Posterior vena cava (tissue), 2 donors: Measurements from ENCODE around the gene ALKBH7. TPM values are rescaled to one million over a fixed set of nuclear protein-coding genes. Genes with fewer than 3 reads are reported as not detected.
A peak's percentile ranks its signal among the peaks of the same experiment; 100 is the strongest.
"Not testable (repeated sequence)": the region's sequence is repeated elsewhere in the genome, so short reads cannot be mapped to it uniquely, and the experiment has no call there.

Experiments
- DNase-seq: peaks from one replicate; pipeline ENCODE4 v3.0.0-alpha.2; 2020; ENCODE audit warnings: low spot score
- intact Hi-C, 2 donors: fragments of 100-400 bp; cut with DNase I; formaldehyde crosslinking; loops; one replicate each; pipeline versions ENCODE4 v1.14.1 to v1.14.2; 2022 to 2023
- total RNA-seq, 2 donors: library from RNA; stranded (reverse); fragmentation: NEBNext Ultra II Directional; extraction: Animal tissue kit (Norgen Biotek cat#: 25700); gene quantifications; one replicate each; pipeline ENCODE4 v1.2.1, GENCODE V29; 2021
- donor health status: DM: yes; HTN: yes; CAD: no.
- donor health status: DM: yes; HTN: yes; CAD: no.

Gene ALKBH7
- total RNA-seq, 2 donors from 2014 or later = 37.1 to 41.2 TPM

DNA sequence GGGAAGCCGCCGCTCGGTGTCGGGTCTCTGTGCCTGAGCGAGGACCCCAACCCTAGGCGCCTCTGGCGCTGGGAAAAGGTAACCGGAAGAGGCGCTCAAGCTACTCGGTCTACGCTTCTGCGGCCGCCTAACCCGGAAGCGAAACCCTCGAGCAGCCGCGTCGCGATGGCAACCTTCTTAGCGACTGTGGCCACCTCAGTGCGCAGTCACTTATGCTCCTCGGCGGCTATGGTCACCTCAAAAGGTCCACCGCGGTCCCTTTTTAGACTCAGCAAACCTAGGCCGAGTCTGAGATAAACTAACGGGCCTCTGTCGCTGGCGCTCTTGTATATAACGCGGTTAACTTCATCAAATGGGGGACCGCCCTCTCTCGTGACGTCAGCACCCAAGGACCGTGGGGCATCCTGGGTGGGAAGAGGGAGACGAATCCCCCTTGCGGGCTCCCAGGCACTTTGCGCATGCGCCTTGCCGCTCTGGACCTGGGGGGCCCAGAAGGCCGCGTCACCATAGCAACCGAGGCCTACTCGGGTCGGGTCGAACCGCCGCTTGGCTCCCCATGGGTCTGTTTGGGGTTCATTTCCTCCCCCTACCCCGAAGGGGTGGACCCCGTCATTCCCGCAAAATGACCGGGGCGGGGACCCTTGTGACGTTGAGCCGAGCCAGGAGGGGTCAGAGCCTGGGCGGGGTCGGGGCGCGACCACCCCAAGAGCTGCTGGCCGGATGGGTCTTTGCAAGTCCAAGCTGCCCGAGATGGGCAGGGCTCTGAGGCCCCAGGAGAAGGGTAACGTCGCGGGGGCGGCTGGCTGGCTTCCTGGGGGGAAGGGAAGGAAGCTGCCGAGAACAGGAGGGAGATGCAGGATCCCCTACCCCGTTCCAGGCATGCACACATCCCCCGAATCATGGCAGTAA, 20.7 kb downstream of the ALKBH7 start, which contains the start of gene GTF2F1:
Gene GTF2F1 (minus strand): TSS at position 91 of the 909 bp plus-strand sequence. CDS start 169 bp downstream, outside the sequence.
- intact Hi-C loops = no loop called here

DNA sequence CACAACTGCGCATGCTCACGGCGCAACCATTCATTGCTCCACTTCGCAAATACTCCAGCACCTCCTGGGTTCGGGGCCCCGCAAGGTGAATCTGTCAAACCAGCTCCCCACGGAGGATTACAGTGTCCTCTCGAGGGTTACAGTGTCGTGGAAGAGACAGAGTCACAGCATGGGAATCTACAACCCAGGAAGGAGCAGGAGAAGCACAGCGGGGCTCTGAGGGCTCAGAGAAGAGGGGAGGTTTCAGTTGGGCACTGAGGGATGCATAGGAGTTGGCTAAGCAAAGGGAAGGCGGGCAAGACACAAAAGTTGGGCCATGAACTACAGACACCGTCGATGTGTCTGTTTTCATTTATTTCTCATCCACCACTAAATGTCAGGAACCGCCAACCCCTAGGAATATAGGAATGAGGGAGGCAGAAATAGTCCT, 21.4 kb downstream of the ALKBH7 start:
- intact Hi-C loops = no loop called here
- no peak for DNase-seq

More for the DNA sequence above, 20.7 kb downstream of the ALKBH7 start, which contains the start of gene GTF2F1:
- peak; percentile 99 for DNase-seq

DNA sequence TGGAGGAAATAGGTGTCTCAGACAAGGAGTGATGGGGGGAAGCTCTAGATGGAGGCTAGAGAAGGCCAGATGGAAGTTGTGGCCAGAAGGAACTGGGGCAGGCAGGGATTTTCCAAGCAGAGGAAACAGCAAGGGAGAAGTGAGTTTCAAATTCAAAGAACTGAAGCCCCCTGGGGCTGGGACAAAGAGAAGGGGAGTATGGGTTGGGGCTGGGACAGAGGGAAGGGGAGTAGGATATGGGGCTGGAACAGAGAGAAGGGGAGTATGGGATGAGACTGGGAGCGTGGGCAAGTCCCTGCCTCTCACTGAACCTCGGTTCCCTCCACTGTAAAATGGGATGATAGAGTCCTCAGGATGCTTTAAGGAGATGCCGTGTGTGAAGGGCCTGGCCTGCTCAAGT, 22.2 kb downstream of the ALKBH7 start:
- intact Hi-C loops = no loop called here
- DNase-seq = no peak

DNA sequence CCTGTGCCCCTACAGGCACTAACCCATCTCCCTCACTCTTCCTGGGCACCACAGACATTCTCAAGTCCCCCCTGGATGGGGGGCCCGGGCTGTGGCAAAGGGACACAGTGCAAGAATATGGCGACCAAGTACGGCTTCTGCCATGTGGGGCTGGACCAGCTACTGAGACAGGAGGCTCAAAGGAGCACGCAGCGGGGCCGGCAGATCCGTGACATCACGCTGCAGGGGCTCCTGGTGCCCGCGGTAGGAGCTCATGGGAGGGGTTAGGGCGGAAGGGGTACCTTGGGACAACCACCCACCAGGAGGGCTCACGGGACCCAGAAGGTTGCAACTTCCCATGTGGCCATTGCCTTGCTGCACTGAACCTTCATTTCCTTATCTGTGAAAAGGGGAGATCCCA, 23.7 kb downstream of the ALKBH7 start:
- DNase-seq = no peak
- intact Hi-C loops = no loop called here

DNA sequence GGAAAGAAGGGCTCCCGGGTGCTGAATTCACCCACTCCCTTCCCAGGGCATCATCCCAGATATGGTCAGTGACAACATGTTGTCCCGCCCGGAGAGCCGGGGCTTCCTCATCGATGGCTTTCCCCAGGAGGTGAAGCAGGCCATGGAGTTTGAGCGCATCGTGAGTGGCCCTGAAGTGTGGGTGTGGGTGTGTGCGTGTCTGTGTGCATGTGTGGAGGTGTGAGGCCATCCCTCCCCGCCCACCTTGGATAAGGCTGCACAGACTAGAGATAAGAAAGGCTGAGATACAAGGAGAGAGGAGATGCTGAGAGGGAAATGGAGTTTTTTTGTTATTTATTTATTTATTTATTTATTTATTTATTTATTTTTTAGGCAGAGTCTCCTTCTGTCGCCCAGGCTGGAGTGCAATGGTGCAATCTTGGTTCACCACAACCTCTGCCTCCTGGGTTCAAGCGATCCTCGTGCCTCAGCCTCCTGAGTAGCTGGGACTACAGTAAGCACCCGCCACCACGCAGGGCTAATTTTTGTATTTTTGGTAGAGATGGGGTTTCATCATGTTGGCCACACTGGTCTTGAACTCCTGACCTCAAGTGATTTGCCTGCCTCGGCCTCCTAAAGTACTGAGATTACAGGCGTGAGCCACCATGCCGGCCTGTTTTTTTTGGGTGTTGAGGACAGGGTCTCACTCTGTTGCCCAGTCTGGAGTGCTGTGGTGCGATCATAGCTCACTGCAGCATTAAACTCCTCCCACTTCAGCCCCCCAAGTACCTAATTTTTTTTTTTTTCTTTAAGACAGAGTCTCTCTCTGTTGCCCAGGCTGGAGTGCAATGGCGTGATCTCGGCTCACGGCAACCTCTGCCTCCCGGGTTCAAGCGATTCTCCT, 27.7 kb downstream of the ALKBH7 start:
- DNase-seq, intact Hi-C loops: not testable (repeated sequence)

DNA sequence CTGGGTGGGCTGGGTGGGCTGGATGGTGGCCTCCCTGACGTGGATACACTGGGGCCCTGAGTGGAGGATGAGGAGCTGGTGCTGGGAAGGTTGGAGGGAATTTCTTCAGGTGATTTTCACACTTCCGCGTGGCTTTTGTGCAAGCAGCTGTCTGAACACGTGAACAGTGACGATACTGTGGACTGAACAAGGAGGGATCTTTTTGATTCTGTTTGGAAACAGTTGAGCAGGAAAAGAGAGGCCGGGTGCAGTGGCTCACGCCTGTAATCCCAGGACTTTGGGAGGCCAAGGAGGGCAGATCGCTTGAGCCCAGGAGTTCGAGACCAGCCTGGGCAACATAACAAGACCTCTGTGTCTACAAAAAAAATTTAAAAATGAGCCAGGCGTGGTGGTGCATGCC, 29.5 kb downstream of the ALKBH7 start:
- intact Hi-C loops = no loop called here
- no peak for DNase-seq

DNA sequence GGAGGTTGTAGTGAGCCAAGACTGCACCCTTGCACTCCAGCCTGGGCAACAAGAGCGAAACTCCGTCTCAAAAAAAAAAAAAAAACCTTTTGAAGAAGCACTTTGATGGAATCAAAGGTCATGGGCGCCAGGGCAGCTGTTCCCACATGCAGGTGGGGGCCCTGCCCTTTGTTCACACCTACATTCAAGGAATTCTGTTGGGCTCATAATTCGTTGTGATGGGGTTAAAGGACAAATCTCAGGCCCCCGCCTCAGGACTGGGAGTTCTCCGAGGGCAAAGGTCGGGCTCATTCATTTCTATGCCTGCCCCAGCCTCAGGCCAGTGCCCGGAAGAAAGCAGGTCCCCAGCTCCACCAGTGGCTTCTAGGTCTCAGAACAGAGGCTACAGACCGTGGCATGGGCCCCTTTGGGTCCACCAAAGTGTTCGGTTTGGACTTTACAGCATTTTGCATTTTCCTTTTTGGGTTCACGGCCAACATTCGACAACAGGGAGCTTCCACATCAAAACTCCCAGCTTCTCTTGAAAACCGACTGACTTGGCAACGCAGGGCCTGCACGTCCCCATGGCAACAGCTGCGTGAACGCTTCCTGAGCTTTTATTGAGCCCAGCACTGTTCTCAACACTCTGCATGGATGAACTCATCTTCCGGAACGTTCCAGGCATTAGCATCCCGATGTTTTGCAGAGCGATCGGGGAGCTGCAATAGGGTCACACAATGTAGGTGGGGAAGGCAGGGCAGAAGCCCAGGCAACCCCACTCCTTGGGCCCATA, 30.4 kb downstream of the ALKBH7 start:
- intact Hi-C loops = no loop called here
- DNase-seq = no peak

DNA sequence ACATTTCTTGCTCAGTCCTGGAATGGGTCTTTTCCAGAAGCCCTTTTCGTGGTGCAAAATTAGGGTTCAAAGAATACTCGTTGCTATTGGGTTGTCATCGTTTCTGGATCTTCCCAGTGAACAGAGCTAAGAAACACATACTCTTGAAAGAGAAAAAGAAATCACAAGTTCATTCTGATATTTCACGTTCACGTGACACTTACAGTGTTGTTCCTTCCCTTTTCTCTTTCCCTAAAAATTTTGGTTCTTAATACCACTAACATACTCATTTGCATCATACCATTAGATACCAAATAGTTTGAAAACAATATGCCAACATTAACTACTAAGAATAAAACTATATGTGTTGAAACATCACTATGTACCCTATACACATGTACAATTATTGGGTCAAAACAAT, 33.8 kb downstream of the ALKBH7 start:
- intact Hi-C loops = no loop called here

DNA sequence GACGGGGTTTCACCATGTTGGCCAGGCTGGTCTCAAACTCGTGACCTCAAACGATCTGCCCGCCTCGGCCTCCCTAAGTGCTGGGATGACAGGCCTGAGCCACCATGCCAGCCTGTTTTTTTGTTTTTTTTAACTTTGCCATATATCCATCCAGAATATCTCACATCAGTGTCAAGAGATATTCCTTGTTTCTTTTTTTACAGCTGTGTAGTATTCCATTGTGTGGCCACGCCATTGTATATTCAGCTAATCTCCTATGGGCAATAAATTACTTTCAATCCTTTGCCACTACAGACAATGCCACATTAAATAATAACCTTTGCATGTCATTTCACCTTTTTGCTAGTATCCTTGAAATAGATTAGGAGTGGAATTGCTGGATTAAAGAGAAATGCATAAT, 36.8 kb downstream of the ALKBH7 start:
- DNase-seq = no peak
- intact Hi-C loops = no loop called here

More for the DNA sequence above, 33.8 kb downstream of the ALKBH7 start:
- no peak for DNase-seq

DNA sequence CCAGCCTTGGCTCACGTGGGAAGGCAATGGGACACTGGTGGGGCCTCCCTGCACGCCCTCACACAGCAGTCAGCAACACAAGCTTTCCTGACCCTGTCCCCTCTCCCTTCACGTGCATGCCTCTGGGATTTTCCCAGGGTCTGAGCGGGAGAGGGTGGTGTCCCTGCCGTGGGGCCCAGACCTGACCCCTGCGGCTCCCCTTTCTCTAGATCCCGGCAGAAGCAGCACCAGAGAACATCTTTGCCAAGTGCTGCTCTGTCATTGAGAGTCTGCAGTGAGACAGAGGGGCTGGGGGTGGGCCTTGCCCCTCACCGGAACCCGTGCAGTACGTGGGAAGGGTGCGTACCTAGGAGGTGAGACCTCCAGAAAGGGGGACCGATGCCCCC, 39.5 kb downstream of the ALKBH7 start:
- no peak for DNase-seq
- intact Hi-C loops = loop anchor here (10.0 kb wide), 2 partner anchors 127 to 187 kb away; no protein-coding TSS in a partner anchor

DNA sequence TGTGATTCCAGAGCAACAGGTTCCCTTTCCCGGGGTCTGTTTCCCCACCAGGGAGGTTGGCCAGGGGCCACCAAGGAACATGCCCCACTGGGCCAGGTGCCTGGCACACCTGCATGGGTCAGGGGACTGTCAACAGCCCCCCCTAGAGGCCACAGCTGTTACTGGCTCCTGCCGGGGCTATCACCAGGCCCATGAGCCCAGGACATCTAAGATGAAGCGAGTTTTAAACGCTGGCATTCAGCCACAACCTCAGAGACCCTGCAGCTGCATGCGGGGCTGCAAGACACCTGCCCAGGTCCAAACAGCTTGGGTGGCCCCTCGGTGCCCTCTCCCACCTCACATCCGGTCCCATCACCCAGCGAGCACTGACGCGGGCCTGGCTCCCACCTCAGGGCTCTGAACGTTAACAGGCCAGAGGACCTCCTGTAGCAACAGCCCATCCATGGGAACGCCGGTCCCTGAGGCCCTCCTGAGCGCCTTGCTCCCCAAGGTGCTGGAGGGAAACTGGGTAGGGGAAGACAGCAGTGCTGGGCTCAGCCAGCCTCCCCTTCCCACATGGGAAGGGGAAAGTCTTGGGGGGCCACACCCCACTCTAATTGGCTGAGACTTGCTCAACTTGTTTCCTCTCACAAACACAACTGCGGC, 40.0 kb downstream of the ALKBH7 start:
- intact Hi-C loops = loop anchor here (10.0 kb wide), 2 partner anchors 128 to 188 kb away; no protein-coding TSS in a partner anchor
- no peak for DNase-seq

DNA sequence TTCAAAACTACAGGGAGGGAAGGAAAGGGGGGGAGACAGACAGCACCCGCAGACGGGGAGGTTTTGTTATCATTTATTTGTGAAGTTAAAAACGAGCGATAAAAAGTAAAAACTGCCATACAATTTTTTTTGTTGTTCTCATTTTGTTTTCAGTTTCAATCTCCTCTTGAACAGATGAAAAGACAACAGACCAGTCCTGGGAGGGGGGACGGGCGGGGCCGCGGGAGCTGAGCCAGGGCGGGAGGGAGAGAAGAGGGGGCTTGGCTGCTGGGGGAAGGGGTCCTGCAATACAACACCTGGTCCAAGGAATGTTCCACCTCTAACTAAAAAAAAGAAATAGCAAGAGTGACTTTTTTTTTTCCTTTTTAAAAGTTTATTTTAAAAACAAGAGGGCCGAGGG, 40.7 kb downstream of the ALKBH7 start:
- no peak for DNase-seq
- intact Hi-C loops = loop anchor here (10.0 kb wide), 2 partner anchors 128 to 188 kb away; no protein-coding TSS in a partner anchor

DNA sequence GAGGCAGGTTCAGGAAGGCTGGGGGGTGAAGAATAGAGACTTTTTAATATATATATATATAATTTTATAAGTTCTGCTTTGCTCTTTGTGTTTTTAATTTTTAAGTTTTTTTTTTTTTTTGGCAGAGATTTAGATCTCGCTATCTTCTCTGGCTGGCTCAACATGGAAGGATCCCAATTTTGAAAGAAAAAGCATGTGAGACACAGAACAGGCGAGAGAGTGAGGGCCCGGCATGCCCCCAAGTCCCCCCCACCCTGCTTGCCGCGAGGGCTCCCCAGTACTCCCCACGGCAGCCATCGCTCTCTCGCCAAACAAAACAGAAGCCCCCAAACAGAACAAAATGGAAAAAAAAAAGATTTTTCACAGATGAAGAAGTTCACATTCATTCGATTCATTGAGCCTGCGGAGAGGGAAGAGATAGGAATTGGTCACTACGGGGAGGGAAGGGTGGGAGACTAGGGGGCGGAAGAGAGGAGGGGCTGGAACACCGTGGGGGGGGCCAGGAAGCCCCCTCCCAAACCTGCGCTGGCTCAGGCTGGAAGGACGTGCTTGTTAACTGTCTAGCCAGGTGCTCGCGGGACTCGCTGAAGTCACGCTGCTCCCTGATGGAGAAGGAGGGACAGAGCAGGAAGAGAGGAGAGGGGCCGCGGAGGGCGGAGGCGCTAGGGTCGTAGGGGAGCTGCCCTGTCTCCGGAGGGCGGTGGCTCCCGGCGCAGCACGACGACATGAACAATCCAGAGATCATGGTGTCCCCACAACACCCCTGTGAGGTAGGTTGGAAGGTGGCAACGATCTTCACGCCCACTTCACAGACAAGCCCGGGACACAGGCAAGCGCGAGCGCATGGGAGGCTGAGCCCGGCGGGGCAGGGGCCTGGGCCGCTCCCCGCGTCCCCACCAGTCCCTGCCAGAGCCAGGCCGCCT, 41.4 kb downstream of the ALKBH7 start:
- DNase-seq = no peak
- intact Hi-C loops = loop anchor here (10.0 kb wide), 2 partner anchors 129 to 189 kb away; no protein-coding TSS in a partner anchor

DNA sequence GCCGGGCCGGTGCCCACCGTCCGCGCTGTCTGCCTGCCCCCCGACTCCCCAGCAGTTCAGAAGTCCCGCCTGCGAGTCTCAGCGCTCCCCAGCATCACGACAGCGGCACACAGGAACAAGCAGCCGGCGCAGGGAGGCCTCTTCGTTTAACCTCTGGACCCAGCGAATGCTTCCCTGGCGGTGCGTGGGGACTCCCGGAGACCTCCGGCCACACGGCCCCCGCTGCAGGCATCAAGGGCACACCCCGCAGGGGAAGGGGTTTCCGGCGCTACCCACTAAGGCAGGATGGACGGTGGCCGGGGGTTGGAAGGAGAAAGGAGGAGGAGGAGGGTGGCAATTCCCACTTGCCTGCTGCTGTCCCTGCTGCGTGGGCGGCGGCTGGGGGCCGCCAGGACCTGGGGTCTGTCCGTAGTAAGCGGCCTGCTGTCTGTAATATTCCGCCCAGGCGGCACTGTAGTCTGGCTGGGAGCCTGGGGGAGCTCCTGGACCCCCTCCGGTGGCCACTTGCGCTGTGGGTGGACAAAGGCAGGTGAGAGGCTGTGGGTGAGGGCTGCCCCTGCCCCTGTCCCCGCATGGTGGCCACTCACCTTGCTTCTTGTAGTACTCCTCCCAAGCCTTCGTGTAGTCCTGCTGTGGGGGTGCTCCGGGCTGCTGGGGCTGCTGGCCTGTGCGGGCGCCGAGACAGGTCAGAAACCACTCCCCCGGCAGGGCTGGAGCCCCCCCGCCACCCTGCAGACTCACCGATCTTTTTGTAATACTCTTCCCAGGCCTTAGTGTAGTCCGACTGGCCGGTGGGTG, 42.4 kb downstream of the ALKBH7 start:
- intact Hi-C loops = loop anchor here (10.0 kb wide), 2 partner anchors 130 to 190 kb away; no protein-coding TSS in a partner anchor
- no peak for DNase-seq

DNA sequence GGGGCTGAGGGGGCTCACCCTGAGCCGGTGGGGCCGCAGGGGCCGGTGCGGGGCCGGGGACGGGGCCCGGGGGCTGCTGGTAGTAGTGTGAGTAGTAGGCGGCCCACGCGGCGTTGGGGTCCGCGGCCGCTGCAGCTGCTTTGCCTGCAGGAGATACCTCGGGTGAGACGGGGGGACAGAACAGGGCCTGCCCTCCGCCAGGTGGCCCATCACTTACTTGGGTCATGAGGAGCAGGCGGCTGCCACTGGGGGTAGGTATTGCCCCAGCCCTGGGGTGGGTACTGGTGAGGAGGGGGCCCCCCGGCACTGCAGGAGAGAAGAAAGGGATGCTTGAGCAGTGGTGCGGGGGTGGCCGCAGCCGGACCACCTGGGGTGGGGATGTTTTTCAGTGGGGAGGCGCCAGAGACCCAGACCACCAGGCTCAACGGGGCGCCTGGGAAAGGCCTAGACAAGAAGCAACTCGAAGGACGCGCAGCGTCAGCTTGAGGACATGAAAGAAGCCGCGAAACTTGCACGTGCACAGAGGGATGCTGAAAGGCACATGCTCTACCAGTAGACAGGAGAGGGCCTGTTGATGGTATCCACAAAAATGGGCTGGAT, 43.1 kb downstream of the ALKBH7 start:
- intact Hi-C loops = loop anchor here (10.0 kb wide), 2 partner anchors 131 to 191 kb away; no protein-coding TSS in a partner anchor
- no peak for DNase-seq
